Adrenal gland (tissue), 19 donors: ENCODE results near the gene ZNF124. TPM values are rescaled to one million over a fixed set of nuclear protein-coding genes. Genes with fewer than 3 reads are reported as not detected.
A peak's percentile ranks its signal among the peaks of the same experiment; 100 is the strongest.
"Not testable (repeated sequence)": the region's sequence is repeated elsewhere in the genome, so short reads cannot be mapped to it uniquely, and the experiment has no call there.

Experiments used
- DNase-seq, 7 donors: peaks; one replicate each; pipeline ENCODE4 v3.0.0-alpha.2; 2019 to 2020
- H3K27ac ChIP-seq, 5 donors: fragments of 200-600 bp; sonication (generic) in 4 of 5; 1 replicate in 3 of 5; 2 replicates in 2 of 5; pipeline versions ENCODE4 v1.5.1 to v1.8.0; 2016 to 2020; ENCODE audit warnings: mild to moderate bottlenecking in 1 of 5
- H3K27me3 ChIP-seq: fragments of 200-600 bp; 2 replicates; pipeline ENCODE4 v1.8.0; 2021
- H3K36me3 ChIP-seq, 2 donors: fragments of 200-600 bp; replicated peaks in 1 of 2; 1 replicate in 1 of 2; 2 replicates in 1 of 2; pipeline versions ENCODE4 v1.5.1 to v1.8.0; 2018 to 2022
- H3K4me1 ChIP-seq, 2 donors: fragments of 200-600 bp; replicated peaks in 1 of 2; 1 replicate in 1 of 2; 2 replicates in 1 of 2; pipeline versions ENCODE4 v1.5.1 to v1.8.0; 2018 to 2021
- H3K4me3 ChIP-seq, 4 donors: fragments of 200-600 bp; sonication (generic) in 3 of 4; one replicate each; pipeline ENCODE4 v1.5.1; 2016 to 2018
- H3K9me3 ChIP-seq, 3 donors: fragments of 200-600 bp; sonication (generic) in 1 of 3; replicated peaks in 1 of 3; 1 replicate in 2 of 3; 2 replicates in 1 of 3; pipeline versions ENCODE4 v1.5.1 to v1.8.0; 2016 to 2021
- CTCF ChIP-seq, 6 experiments: fragments of 450-650 bp in 4 of 6; fragments of 200-600 bp in 2 of 6; sonication (generic) in 1 of 6; IDR thresholded peaks; 1 replicate in 5 of 6; 2 replicates in 1 of 6; pipeline versions ENCODE4 v1.5.1 to v1.8.0; 2016 to 2021; ENCODE audit warnings: antibody characterized with exemption in 6 of 6, mild to moderate bottlenecking in 2 of 6, moderate library complexity in 1 of 6
- POLR2A ChIP-seq, 2 donors: fragments of 450-650 bp; IDR thresholded peaks; one replicate each; pipeline ENCODE4 v1.6.1; 2017; ENCODE audit warnings: antibody characterized with exemption in 2 of 2, mild to moderate bottlenecking in 2 of 2, moderate library complexity in 1 of 2
- WGBS, 4 donors: extraction: QIAGEN DNeasy Blood & Tissue Kit in 2 of 4; methylation state at CpG; one replicate each; pipeline versions ENCODE4 v1.1.5 to v1.1.7; 2013 to 2017; 5-methylcytosine and 5-hydroxymethylcytosine counted together
- intact Hi-C, 2 donors: fragments of 100-400 bp; cut with DNase I; formaldehyde crosslinking; loops; one replicate each; pipeline versions ENCODE4 v1.14.1 to v1.15.0; 2022 to 2023
- long read RNA-seq, 10 donors: library from polyadenylated mRNA in 3 of 10; unstranded in 2 of 10; stranded (forward) in 1 of 10; transcript quantifications; one replicate each; pipeline ENCODE4 v2.0.0 and lab custom pipeline, GENCODE V29; 2021 to 2026
- polyA plus RNA-seq, 3 donors: library from polyadenylated mRNA; stranded (reverse); fragments of 200-250 nt in 2 of 3; fragments of 350-450 nt in 1 of 3; fragmentation: Illumina TruSeq in 1 of 3; extraction: RNeasy Lipid Tissue Mini Kit (QIAGEN cat#74804) in 1 of 3; gene quantifications; one replicate each; pipeline ENCODE4 v1.2.3, GENCODE V29; 2013 to 2014
- total RNA-seq, 9 donors: library from RNA; depleted of rRNA in 4 of 9; stranded (reverse); fragments of >200 nt in 4 of 9; fragments of 120-200 nt in 1 of 9; fragmentation: NEBNext Ultra II Directional in 1 of 9; extraction: Animal tissue kit (Norgen Biotek cat#: 25700) in 1 of 9; gene quantifications; one replicate each; pipeline versions ENCODE4 v1.1.0 to v1.2.4, GENCODE V29; 2013 to 2023
- donor health status: healthy with polysubstance abuse.
- donor health status: Bipolar disorder and iron deficiency.
- donor health status: DM: yes; HTN: yes; CAD: no.
- donor health status: DM: no; HTN: no; CAD: no.
- donor health status: DM: no; HTN: no; CAD: no.
- donor health status: DM: yes; HTN: yes; CAD: no.

Gene ZNF124
- total RNA-seq (10 to 100 TPM in 8 of 9 donors, 1 to 10 TPM in 1; 8.7 to 24.8 (median 15.6) TPM), polyA plus RNA-seq (1 to 10 TPM in 2 of 3 donors, under 1 TPM in 1; 0.97 to 2.3 (median 1.3) TPM)
- long read RNA-seq, donor 1 = 0 reads
- long read RNA-seq, donor 2, partial matches to known transcripts = 0 of 1 reads
- long read RNA-seq, donor 2, other reads (novel, unspliced or antisense) = 0 of 1 reads
- long read RNA-seq, donor 3 = 0 reads
- long read RNA-seq, donor 4, partial matches to known transcripts = 0 of 2 reads
- long read RNA-seq, donor 4, other reads (novel, unspliced or antisense) = 0 of 2 reads
- long read RNA-seq, donor 5, partial matches to known transcripts = 1 of 9 reads
- long read RNA-seq, donor 5, other reads (novel, unspliced or antisense) = 2 of 9 reads
- long read RNA-seq, donor 6, partial matches to known transcripts = 1 of 4 reads
- long read RNA-seq, donor 6, other reads (novel, unspliced or antisense) = 1 of 4 reads
- long read RNA-seq, donor 7 = 0 reads
- long read RNA-seq, donor 8 = 0 reads
- long read RNA-seq, donor 9 = 0 reads
- long read RNA-seq, donor 10 = 0 reads

GRCh38 chr1:247171875-247172563, at the start of gene ZNF124:
Gene ZNF124 (minus strand): TSS chr1:247172020. CDS start chr1:247171877, 143 bp downstream.
- H3K27me3 ChIP-seq, H3K36me3 ChIP-seq, intact Hi-C loops, H3K4me1 ChIP-seq, H3K4me3 ChIP-seq, H3K9me3 ChIP-seq: not testable (repeated sequence)
- WGBS, 4 donors = 19 to 44% (median 39%) methylated on average over 3 to 6 of the region's 28 CpGs
- H3K27ac ChIP-seq = peak within 1 kb of the TSS in 1 of 5 donors; percentile 8
- DNase-seq = peak in 2 of 7 donors; percentile 12 to 47

- H3K9me3 ChIP-seq, H3K27me3 ChIP-seq, H3K4me3 ChIP-seq, H3K27ac ChIP-seq, DNase-seq, intact Hi-C loops, H3K36me3 ChIP-seq, H3K4me1 ChIP-seq: not testable (repeated sequence)
- 89 to 100% (median 94%) methylated on average over 12 to 24 of the region's 30 CpGs; no CpG with 5 or more reads in 1 of the 4 donors for WGBS, 4 donors
Measured at GRCh38 chr1:247220280-247220679, 48.5 kb upstream of the ZNF124 start.

- Histone ChIP-seq H3K27ac (no peak overlapping the region), H3K4me1 (no peaks in the 10 kb centered on the region), H3K27me3 (no peaks in the 10 kb centered on the region), H3K36me3 (no peaks in the 10 kb centered on the region), H3K9me3 (no peaks in the 10 kb centered on the region), H3K4me3 (no peak overlapping the region)
- no peak for DNase-seq
- TF ChIP-seq POLR2A (IDR thresholded peaks at IDR 0.05) (no peak), CTCF (IDR thresholded peaks at IDR 0.05) (no peak)
- intact Hi-C loops = no loop called here
- WGBS, 4 donors = 56 to 83% (median 78%) methylated on average over 5 to 6 of the region's 6 CpGs
Measured at GRCh38 chr1:247218121-247218651, 46.4 kb upstream of the ZNF124 start.

- no peaks in the 10 kb centered on the region for H3K9me3 ChIP-seq
- intact Hi-C loops = no loop called here
Measured at GRCh38 chr1:247216261-247216660, 44.4 kb upstream of the ZNF124 start.

More at GRCh38 chr1:247216261-247216660, 44.4 kb upstream of the ZNF124 start:
- Histone ChIP-seq H3K27me3 (no peaks in the 10 kb centered on the region), H3K4me1 (no peaks in the 10 kb centered on the region), H3K4me3 (no peak overlapping the region), H3K36me3 (no peaks in the 10 kb centered on the region), H3K27ac (no peak overlapping the region)
- WGBS, 4 donors = 60 to 69% (median 64%) methylated on average over 3 of the region's 3 CpGs
- DNase-seq = no peak
- no peak for TF ChIP-seq POLR2A (IDR thresholded peaks at IDR 0.05)
- no peak for TF ChIP-seq CTCF (IDR thresholded peaks at IDR 0.05)
